H1 (cell line): ENCODE data around the gene MAP4K5. TPM values are rescaled to one million over a fixed set of nuclear protein-coding genes. Genes with fewer than 3 reads are reported as not detected.

ENCODE experiments used
- CTCF ChIA-PET: fragments of 300-600 bp; sonication (Branson Sonifier 250); formaldehyde crosslinking; loops from one replicate; lab custom pipeline; 2021; ENCODE audit not compliant: partially characterized antibody; lab: Charles Lee
- POLR2A ChIA-PET: fragments of 300-600 bp; sonication (Branson Sonifier 250); formaldehyde crosslinking; loops from one replicate; lab custom pipeline; 2021; ENCODE audit warnings: inconsistent platforms; ENCODE audit not compliant: partially characterized antibody; lab: Charles Lee
- DNase-seq, 2 experiments: peaks; one replicate each; pipeline versions ENCODE4 v3.0.0 to v3.0.0-alpha.2; 2010 to 2022; ENCODE audit warnings: low spot score in 2 of 2, low read depth in 1 of 2, mixed read lengths in 1 of 2
- FAIRE-seq: peaks from 2 replicates; lab custom pipeline; 2011; peaks lifted over from hg19 to GRCh38; lab: Jason Lieb, UNC
- H2AFZ ChIP-seq: 2 replicates; pipeline ENCODE4 v1.8.1; 2012; ENCODE audit warnings: low read length, inconsistent platforms
- H2AK5ac ChIP-seq: 2 replicates; pipeline ENCODE4 v1.6.1; 2013; ENCODE audit warnings: low read depth, low read length
- H2BK120ac ChIP-seq: replicated peaks from 2 replicates; pipeline ENCODE3; 2013; ENCODE audit warnings: low read depth, low read length, inconsistent platforms
- H2BK12ac ChIP-seq: 2 replicates; pipeline ENCODE4 v1.6.1; 2013; ENCODE audit warnings: low read depth, low read length
- H2BK15ac ChIP-seq: 2 replicates; pipeline ENCODE4 v1.6.1; 2013; ENCODE audit warnings: low read length
- H2BK20ac ChIP-seq: 2 replicates; pipeline ENCODE4 v1.6.1; 2013; ENCODE audit warnings: low read length
- H2BK5ac ChIP-seq: 2 replicates; pipeline ENCODE4 v1.6.1; 2013; ENCODE audit warnings: low read depth, low read length
- H3K14ac ChIP-seq: 2 replicates; pipeline ENCODE4 v1.6.1; 2013; ENCODE audit warnings: inconsistent platforms; ENCODE audit not compliant: insufficient read length
- H3K18ac ChIP-seq: 2 replicates; pipeline ENCODE4 v1.6.1; 2013; ENCODE audit warnings: low read length; ENCODE audit errors: extremely low read depth
- H3K23ac ChIP-seq: 2 replicates; pipeline ENCODE4 v1.6.1; 2013; ENCODE audit warnings: inconsistent platforms; ENCODE audit not compliant: insufficient read length
- H3K23me2 ChIP-seq: 2 replicates; pipeline ENCODE4 v1.6.1; 2013; ENCODE audit warnings: low read depth, low read length
- H3K27ac ChIP-seq: 2 replicates; pipeline ENCODE4 v1.6.1; 2011; ENCODE audit warnings: low read depth, low read length, inconsistent platforms
- H3K27me3 ChIP-seq, 4 experiments: replicated peaks in 1 of 4; 1 replicate in 1 of 4; 2 replicates in 3 of 4; pipeline versions ENCODE4 v1.6.1 to v1.8.1; 2011 to 2013; ENCODE audit warnings: low read length in 3 of 4, mild to moderate bottlenecking in 3 of 4, inconsistent platforms in 2 of 4, mixed read lengths in 2 of 4, moderate library complexity in 1 of 4; ENCODE audit not compliant: control insufficient read depth in 3 of 4, insufficient read depth in 3 of 4; ENCODE audit errors: extremely low read depth in 1 of 4
- H3K36me3 ChIP-seq, 4 experiments: 2 replicates each; pipeline versions ENCODE4 v1.6.1 to v1.8.1; 2011 to 2013; ENCODE audit warnings: mild to moderate bottlenecking in 4 of 4, low read length in 3 of 4, moderate library complexity in 2 of 4, control low read depth in 1 of 4, inconsistent platforms in 1 of 4; ENCODE audit not compliant: insufficient read depth in 4 of 4, control insufficient read depth in 2 of 4
- H3K4ac ChIP-seq: replicated peaks from 2 replicates; pipeline ENCODE3; 2013; ENCODE audit warnings: low read length, low read depth, mixed read lengths, inconsistent platforms; ENCODE audit not compliant: insufficient read length
- H3K4me1 ChIP-seq, 4 experiments: replicated peaks in 1 of 4; 1 replicate in 1 of 4; 2 replicates in 3 of 4; pipeline versions ENCODE4 v1.6.1 to v1.8.1; 2011 to 2013; ENCODE audit warnings: low read length in 3 of 4, inconsistent platforms in 2 of 4, mixed read lengths in 1 of 4; ENCODE audit not compliant: insufficient read depth in 4 of 4, control insufficient read depth in 3 of 4
- H3K4me2 ChIP-seq, 2 experiments: 2 replicates each; pipeline versions ENCODE4 v1.6.1 to v1.8.1; 2011 to 2013; ENCODE audit warnings: low read depth in 2 of 2, low read length in 2 of 2, control low read depth in 1 of 2, inconsistent platforms in 1 of 2, mild to moderate bottlenecking in 1 of 2; ENCODE audit not compliant: insufficient read depth in 1 of 2
- H3K4me3 ChIP-seq, 4 experiments: fragments of 200-600, 300-600 bp in 1 of 4; sonication (generic), shearing (Covaris generic), sonication (Bioruptor Twin) in 1 of 4; 2 replicates each; pipeline versions ENCODE4 v1.5.1 to v1.8.1; 2011 to 2016; ENCODE audit warnings: low read length in 4 of 4, low read depth in 3 of 4, control low read depth in 2 of 4, inconsistent platforms in 2 of 4, mild to moderate bottlenecking in 2 of 4, mixed read lengths in 1 of 4, moderate library complexity in 1 of 4; ENCODE audit not compliant: insufficient read depth in 2 of 4; ENCODE audit errors: extremely low read depth in 1 of 4
- H3K56ac ChIP-seq: replicated peaks from 2 replicates; pipeline ENCODE3; 2013; ENCODE audit warnings: low read depth, mild to moderate bottlenecking, mixed read lengths, low read length, inconsistent platforms; ENCODE audit not compliant: insufficient read length
- H3K79me1 ChIP-seq: 2 replicates; pipeline ENCODE4 v1.6.1; 2013; ENCODE audit warnings: low read depth, low read length, control low read depth
- H3K79me2 ChIP-seq, 2 experiments: 2 replicates each; pipeline versions ENCODE4 v1.6.1 to v1.8.1; 2012 to 2013; ENCODE audit warnings: low read length in 2 of 2, mild to moderate bottlenecking in 2 of 2, inconsistent platforms in 1 of 2; ENCODE audit not compliant: insufficient read depth in 2 of 2, control insufficient read depth in 1 of 2
- H3K9ac ChIP-seq, 4 experiments: replicated peaks in 1 of 4; 1 replicate in 1 of 4; 2 replicates in 3 of 4; pipeline versions ENCODE4 v1.6.1 to v1.8.1; 2011 to 2013; ENCODE audit warnings: low read depth in 3 of 4, low read length in 3 of 4, control low read depth in 2 of 4, mild to moderate bottlenecking in 2 of 4, moderate library complexity in 2 of 4, inconsistent platforms in 1 of 4; ENCODE audit errors: extremely low read depth in 1 of 4
- H3K9me3 ChIP-seq, 2 experiments: 2 replicates each; pipeline versions ENCODE4 v1.6.1 to v1.8.1; 2012 to 2013; ENCODE audit warnings: mild to moderate bottlenecking in 2 of 2, moderate library complexity in 2 of 2, control low read depth in 1 of 2, inconsistent platforms in 1 of 2, low read depth in 1 of 2, low read length in 1 of 2, mixed read lengths in 1 of 2; ENCODE audit not compliant: insufficient read depth in 2 of 2
- H4K20me1 ChIP-seq, 2 experiments: replicated peaks in 1 of 2; 2 replicates each; pipeline versions ENCODE3 to v1.8.1; 2011 to 2013; ENCODE audit warnings: inconsistent platforms in 2 of 2, low read length in 2 of 2, mild to moderate bottlenecking in 1 of 2; ENCODE audit not compliant: insufficient read depth in 2 of 2, control insufficient read depth in 1 of 2
- H4K5ac ChIP-seq: 2 replicates; pipeline ENCODE4 v1.6.1; 2013; ENCODE audit warnings: low read length, low read depth, mixed read lengths, inconsistent platforms; ENCODE audit not compliant: insufficient read length
- H4K8ac ChIP-seq: 2 replicates; pipeline ENCODE4 v1.8.0; 2013; ENCODE audit warnings: mild to moderate bottlenecking, moderate library complexity, low read length, inconsistent platforms; ENCODE audit not compliant: insufficient read depth; ENCODE audit errors: extremely low read depth
- H4K91ac ChIP-seq: replicated peaks from 2 replicates; pipeline ENCODE3; 2013; ENCODE audit warnings: low read length, mixed read lengths, inconsistent platforms; ENCODE audit not compliant: insufficient read length
- RAD21 ChIP-seq, 2 experiments: IDR thresholded peaks in 1 of 2; conservative IDR thresholded peaks in 1 of 2; 2 replicates each; pipeline ENCODE4 v1.6.1; 2011; ENCODE audit warnings: low read depth in 2 of 2, low read length in 2 of 2, improper control_type of control experiment in 1 of 2, inconsistent platforms in 1 of 2, mild to moderate bottlenecking in 1 of 2, moderate library complexity in 1 of 2
- SP2 ChIP-seq: IDR thresholded peaks from 2 replicates; pipeline ENCODE4 v1.6.1; 2012; ENCODE audit warnings: mild to moderate bottlenecking, low read length, inconsistent platforms
- WGBS, 2 experiments: shearing (Covaris generic) in 1 of 2; methylation state at CpG; one replicate each; pipeline versions ENCODE4 v1.1.6 to v1.1.7; 2013 to 2015; ENCODE audit warnings: low lambda C conversion rate in 2 of 2, mixed read lengths in 2 of 2, inconsistent platforms in 1 of 2, low coverage in 1 of 2, missing lambda C conversion rate in 1 of 2; ENCODE audit not compliant: insufficient replicate concordance in 2 of 2, insufficient coverage in 1 of 2, insufficient read length in 1 of 2; ENCODE audit errors: extremely low coverage in 1 of 2, missing lambda C conversion rate in 1 of 2; 5-methylcytosine and 5-hydroxymethylcytosine counted together
- polyA plus RNA-seq, 7 experiments: library from polyadenylated mRNA; depleted of rRNA in 3 of 7; stranded (reverse) in 5 of 7; unstranded in 2 of 7; fragments of >200 nt in 5 of 7; fragments of 200-250 nt in 2 of 7; gene quantifications; 1 replicate in 5 of 7; 2 replicates in 1 of 7; 4 replicates in 1 of 7; pipeline versions ENCODE4 v1.2.1 to v1.2.3, GENCODE V29; 2011 to 2013; ENCODE audit warnings: missing spikeins in 2 of 7, mixed read lengths in 2 of 7
- total RNA-seq: library from RNA; stranded (reverse); fragmentation: NEBNext Ultra II Directional; extraction: Animal tissue kit (Norgen Biotek cat#: 25700); gene quantifications from 2 replicates; pipeline ENCODE4 v1.2.1, GENCODE V29; 2021
- TF ChIP-seq, protein P1 (sequence below), 3 experiments: IDR thresholded peaks; 1 replicate in 2 of 3; 2 replicates in 1 of 3; pipeline versions ENCODE4 v1.5.1 to v1.6.1; 2011; ENCODE audit warnings: low read length in 3 of 3, mild to moderate bottlenecking in 3 of 3, inconsistent platforms in 2 of 3, low read depth in 1 of 3, moderate library complexity in 1 of 3; ENCODE audit not compliant: insufficient read depth in 1 of 3; ENCODE audit errors: control extremely low read depth in 1 of 3

MAP4K5 gene
- total and polyA plus RNA-seq, 2 of the 8 experiments (the other 6 are each of a cell fraction or from before 2014, with no cell fraction given) = 7.6 to 34.5 TPM

DNA sequence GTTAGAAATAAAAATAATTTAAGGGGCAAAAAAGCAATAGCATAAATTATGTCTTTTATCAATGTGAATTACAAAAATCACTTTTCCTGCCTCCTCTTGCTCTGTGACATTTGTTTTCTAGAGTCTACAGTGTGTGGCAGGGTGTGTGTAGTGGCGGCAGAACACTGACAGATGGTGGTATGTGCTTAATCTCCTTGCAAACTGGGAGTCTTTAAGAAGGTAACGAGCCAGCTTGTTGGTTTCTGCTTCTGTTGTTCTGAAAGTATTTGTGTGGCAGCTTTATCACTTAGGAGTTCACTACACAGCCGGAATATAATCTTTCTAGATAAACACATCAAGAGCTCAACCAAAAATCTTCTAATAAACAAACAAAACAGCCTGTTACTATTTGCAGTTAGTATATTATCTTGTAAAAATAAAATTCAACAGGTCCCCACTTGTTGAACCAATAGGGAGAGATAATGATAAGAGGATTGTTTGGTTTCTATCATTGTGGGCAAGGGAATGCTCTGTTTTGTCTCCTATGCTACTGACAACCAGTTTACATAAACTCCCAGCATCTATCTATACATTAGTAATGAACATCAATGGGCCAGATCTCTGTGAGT is 148.6 kb downstream of the MAP4K5 start:
- no peak for FAIRE-seq
- H3K27ac ChIP-seq = no peak overlapping the region
- WGBS, 2 experiments = 85% methylated on average over 3 of the region's 3 CpGs; no CpG with 5 or more reads in 1 of the 2 experiments

More for the DNA sequence above, 148.6 kb downstream of the MAP4K5 start:
- no peaks in the 10 kb centered on the region for H3K36me3 ChIP-seq
- H2BK5ac ChIP-seq = no peak overlapping the region
- H3K9me3 ChIP-seq = no peaks in the 10 kb centered on the region
- H4K20me1 ChIP-seq = no peaks in the 10 kb centered on the region
- no peak overlapping the region for H2BK120ac ChIP-seq
- H3K79me2 ChIP-seq = no peaks in the 10 kb centered on the region
- TF ChIP-seq, protein P1, sequence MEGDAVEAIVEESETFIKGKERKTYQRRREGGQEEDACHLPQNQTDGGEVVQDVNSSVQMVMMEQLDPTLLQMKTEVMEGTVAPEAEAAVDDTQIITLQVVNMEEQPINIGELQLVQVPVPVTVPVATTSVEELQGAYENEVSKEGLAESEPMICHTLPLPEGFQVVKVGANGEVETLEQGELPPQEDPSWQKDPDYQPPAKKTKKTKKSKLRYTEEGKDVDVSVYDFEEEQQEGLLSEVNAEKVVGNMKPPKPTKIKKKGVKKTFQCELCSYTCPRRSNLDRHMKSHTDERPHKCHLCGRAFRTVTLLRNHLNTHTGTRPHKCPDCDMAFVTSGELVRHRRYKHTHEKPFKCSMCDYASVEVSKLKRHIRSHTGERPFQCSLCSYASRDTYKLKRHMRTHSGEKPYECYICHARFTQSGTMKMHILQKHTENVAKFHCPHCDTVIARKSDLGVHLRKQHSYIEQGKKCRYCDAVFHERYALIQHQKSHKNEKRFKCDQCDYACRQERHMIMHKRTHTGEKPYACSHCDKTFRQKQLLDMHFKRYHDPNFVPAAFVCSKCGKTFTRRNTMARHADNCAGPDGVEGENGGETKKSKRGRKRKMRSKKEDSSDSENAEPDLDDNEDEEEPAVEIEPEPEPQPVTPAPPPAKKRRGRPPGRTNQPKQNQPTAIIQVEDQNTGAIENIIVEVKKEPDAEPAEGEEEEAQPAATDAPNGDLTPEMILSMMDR (IDR thresholded peaks at IDR 0.05; ENCODE audit: control extremely low read depth in 1 of 3, insufficient read depth in 1 of 3, low read depth in 1 of 3, low read length in 3 of 3) = peak in 1 of 3 experiments; percentile 9; a peak in 1 of 4 replicates
- peak; percentile 20 to 38; a peak in 2 of 4 replicates for TF ChIP-seq RAD21 (IDR thresholded peaks at IDR 0.05 in 1 of 2, conservative IDR thresholded peaks at IDR 0.05 in 1 of 2; ENCODE audit: low read depth in 2 of 2, low read length in 2 of 2)
- no peak for TF ChIP-seq SP2
- no peak overlapping the region for H2BK20ac ChIP-seq
- no peak overlapping the region for H2BK15ac ChIP-seq
- no peak overlapping the region for H2AFZ ChIP-seq
- no peak overlapping the region for H3K14ac ChIP-seq
- no peak overlapping the region for H3K23ac ChIP-seq
- H4K8ac ChIP-seq = no peak overlapping the region
- H3K79me1 ChIP-seq = no peaks in the 10 kb centered on the region
- H3K4me3 ChIP-seq = no peak overlapping the region
- no peak overlapping the region for H2BK12ac ChIP-seq
- DNase-seq = no peak
- H3K56ac ChIP-seq = no peak overlapping the region
- no peaks in the 10 kb centered on the region for H3K27me3 ChIP-seq
- no peak overlapping the region for H2AK5ac ChIP-seq
- POLR2A ChIA-PET = no interaction called here
- no peak overlapping the region for H3K9ac ChIP-seq
- no peak overlapping the region for H4K91ac ChIP-seq
- no peak overlapping the region for H3K4me2 ChIP-seq
- H3K4me1 ChIP-seq = peaks cover 0 to 6% (median 1%) of the 10 kb centered on the region in 4 experiments; a peak in 2 of 7 replicates
- H3K4ac ChIP-seq = no peak overlapping the region
- H4K5ac ChIP-seq = no peak overlapping the region
- H3K18ac ChIP-seq = no peak overlapping the region
- H3K23me2 ChIP-seq = no peaks in the 10 kb centered on the region
- CTCF ChIA-PET = interaction anchor here (0.6 to 2.2 kb wide), 4 partner anchors 14 to 38 kb away, joined by 3 to 5 read pairs (median 4); no protein-coding TSS in a partner anchor
